NCI-H524 treated with DMSO at 0.1 percent for 48 hours (cell line): ENCODE data around the gene XXYLT1.
"Not testable (repeated sequence)": the region's sequence is repeated elsewhere in the genome, so short reads cannot be mapped to it uniquely, and the experiment has no call there.

Source experiments
- DNase-seq: peaks from one replicate; lab custom pipeline; 2025; lab: John Stamatoyannopoulos, UW

Gene XXYLT1

DNA sequence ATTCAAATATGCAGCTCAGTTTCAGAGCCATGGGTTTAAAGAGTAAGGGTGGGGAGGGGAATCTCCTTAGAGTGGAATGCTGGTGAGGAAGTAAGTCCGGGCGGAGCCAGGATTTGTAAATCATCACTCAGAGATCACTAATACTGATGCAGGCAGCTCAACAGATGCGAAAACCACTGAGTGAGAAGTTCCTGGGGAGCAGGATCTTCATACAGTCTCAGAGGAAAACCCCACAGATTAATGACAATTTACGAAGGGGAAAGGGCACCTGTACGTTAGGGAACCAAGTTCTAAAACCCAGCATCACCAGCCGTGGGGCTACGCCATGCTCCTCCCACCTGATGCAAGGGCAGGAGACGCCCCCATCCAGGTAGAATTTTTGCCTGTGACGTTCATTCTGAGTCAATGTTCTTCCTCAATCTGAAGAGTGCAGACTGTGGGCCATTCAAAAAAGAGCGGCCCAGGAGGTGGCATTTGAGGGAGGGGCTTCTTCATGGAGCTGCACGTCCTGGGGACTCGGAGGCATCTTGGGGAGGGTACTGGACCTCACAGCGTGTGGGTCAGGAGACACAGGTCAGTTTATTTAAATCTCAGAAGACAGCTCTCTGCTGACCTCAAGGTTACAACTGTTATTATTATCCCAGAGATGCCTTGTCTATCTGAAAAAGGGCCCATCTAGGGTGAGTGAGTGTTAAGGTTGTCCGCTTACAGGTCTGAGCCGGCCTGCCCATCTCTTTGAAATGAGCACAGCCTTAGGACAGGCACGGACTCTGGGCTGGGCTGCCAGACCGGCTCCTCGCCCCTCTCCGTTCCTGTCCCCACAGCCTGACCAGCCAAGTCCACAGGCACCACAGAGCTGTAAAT is 228.0 kb downstream of the XXYLT1 start:
- DNase-seq: no peak

- no peak for DNase-seq
Measured at GRCh38 chr3:195041871-195042742, 228.9 kb downstream of the XXYLT1 start.

- no peak for DNase-seq
Measured at GRCh38 chr3:195040773-195041520, 230.0 kb downstream of the XXYLT1 start.

DNA sequence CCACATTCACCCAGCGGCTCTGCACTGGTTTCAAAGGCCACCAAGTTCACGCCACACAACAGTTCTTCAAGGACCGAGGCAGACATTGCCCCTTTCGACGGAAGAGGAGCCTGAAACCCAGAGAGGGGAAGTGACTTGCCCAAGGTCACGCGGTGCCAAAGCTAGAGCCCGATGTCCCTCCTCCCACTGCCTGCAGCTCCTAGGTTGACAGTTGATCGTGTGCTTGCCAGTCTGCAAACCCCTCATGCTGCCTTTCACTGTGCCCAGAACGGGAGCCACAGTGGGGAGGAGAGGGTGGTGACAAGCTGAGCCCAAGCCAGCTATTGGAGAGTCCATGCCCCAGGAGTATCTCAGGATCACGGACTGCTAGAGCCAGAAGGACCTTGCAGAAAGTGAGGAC is 230.9 kb downstream of the XXYLT1 start:
- DNase-seq: no peak

GRCh38 chr3:195039180-195039843 is 231.6 kb downstream of the XXYLT1 start:
- no peak for DNase-seq

GRCh38 chr3:195038161-195038560 is 232.8 kb downstream of the XXYLT1 start:
- no peak for DNase-seq

DNA sequence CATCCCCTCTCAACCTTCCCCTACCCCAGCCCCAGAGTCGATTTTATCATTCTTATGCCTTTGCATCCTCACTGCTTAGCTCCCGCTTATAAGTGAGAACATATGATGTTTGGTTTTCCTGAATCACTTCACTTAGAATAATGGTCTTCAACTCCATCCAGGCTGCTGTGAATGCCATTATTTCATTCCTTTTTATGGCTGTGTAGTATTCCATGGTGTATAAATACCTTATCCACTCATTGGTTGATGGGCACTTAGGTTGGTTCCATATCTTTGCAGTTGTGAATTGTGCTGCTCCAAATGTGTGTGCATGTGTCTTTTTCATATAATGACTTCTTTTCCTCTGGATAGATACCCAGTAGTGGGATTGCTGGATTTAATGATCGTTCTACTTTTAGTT is 233.4 kb downstream of the XXYLT1 start:
- not testable (repeated sequence) for DNase-seq

- DNase-seq: no peak
Measured at GRCh38 chr3:195036974-195037373, 234.0 kb downstream of the XXYLT1 start.

GRCh38 chr3:195036574-195036973 is 234.4 kb downstream of the XXYLT1 start:
- DNase-seq: no peak

GRCh38 chr3:195036203-195036505 is 234.8 kb downstream of the XXYLT1 start:
- DNase-seq: no peak

DNA sequence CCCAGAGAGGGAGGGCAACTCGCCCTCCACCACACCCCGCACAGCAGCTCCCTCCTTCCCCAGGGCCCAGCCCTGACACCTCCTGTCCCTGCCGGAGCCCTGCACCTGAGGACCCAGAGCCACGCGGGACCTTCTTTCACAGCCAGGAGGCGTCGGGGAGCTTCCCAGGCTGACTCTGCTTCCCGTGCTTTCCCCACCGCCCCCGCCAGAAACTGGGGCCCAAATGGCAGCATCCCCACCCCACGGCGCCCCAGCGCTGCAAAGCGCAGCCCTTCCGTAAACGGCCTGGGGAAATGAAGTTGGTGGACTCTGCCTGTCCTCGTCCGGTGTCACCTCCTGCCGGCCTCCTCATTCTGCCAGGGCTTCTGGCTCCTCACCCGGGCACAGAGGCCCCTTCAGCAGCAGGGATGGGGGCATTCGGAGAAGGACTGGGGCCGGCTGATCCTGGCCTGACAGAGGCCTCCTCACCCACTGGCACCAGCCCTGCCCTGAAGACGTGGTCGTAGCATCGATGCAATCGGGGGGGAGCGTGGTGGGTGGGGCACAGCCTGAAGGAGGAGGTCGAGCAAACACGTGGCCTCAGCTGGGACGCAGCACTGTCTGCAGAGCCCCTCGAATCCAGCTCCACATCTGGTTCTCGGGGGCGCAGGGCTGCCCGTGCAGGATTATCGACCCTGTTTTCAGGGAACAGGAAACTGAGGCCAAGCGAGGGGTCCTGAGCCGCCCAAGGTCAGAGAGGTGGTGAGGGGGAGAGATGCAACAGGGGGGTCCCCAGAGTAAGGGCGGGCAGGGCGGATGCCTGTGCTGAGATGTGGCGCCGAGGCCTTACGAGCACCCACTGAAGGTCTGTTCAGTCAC is 235.4 kb downstream of the XXYLT1 start:
- no peak for DNase-seq

- DNase-seq: no peak
Measured at GRCh38 chr3:195034541-195034940, 236.4 kb downstream of the XXYLT1 start.

DNA sequence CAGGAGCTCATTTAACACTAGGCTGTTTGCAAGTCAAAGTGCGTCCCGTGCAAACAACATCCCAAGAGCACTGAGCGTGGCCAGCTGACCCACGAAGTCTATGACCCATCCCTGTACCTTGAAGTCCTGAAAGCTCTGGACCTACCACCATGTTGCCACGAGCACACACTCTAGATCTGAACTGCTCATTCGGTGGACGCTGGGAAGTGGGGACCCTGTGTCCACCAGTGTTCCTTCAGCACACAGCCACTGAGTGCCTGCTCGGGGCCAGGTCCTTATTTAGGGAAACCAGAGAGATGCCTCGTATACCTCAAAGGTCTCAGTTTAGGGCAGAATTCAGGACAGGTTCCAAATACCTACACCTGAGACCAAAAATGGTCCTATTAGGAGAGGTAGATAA is 236.9 kb downstream of the XXYLT1 start:
- DNase-seq: no peak

GRCh38 chr3:195033531-195034091 is 237.3 kb downstream of the XXYLT1 start:
- DNase-seq: no peak

DNA sequence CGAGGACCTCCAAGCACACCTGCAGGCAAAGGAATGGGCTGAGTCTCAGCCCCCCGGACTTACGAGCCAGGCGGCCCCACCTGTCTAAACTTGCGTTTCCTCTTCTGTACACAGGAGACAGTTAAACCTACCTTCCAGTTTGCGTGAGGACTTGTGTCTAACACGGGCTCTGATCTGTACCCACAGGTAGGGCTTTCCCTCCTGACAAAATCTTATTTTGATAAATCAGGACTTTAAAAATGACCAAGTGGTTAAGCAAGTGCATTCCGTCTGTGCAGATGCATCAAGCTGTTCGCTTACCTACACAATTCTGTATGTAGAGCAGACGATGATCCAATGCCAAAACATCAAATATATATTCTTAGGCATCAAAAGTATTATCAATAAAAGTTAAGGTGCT is 238.0 kb downstream of the XXYLT1 start:
- no peak for DNase-seq

- DNase-seq: no peak
Measured at GRCh38 chr3:195032106-195032759, 238.7 kb downstream of the XXYLT1 start.

DNA sequence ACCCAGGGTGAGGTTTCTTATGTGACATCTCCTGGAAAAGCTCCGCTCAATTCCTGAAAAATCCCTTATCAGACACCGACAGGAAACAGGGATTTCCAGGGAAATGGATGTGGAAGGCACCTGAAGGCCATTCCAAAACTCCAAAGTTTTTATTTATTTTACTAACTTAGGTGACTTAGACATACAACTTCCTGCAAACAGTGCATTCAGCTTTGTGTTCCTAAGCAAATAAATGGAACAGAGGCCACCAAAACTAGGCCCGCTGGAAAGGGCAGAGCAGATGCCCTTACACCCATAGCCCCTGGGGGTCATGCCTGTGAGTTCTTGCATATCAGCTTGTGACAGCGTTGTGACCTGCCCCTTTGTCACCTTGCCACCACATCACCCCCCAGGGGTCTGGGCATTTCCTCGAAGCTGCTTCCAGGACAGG is 239.4 kb downstream of the XXYLT1 start:
- DNase-seq: no peak

DNA sequence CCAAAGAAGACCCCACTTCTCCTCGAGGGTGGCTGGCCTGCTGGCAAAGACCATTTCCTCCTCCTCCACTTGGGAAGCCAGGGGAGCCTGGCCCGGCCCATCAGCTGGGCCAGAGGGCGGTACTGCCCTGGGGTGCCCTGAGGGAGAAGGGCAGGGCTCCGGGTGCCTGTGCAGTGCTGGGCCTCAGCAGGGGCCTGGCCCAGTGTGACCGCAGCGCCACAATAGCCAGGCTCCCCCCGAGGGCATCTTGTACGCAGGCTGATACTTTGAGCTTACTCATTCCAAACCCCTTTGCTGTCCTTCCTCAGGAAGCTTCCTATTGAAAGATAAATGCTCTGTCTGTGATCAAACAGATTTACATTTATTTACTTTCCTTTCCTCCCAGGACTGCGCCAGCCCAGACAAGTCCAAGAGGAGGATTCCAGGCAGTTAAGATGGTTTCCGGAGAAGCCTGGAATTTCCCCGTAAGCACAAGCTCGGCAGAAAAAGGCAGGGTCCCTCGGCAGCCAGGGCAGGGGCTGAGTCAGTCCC is 240.1 kb downstream of the XXYLT1 start:
- no peak for DNase-seq

- no peak for DNase-seq
Measured at GRCh38 chr3:195028877-195029606, 241.9 kb downstream of the XXYLT1 start.
